Progenitor cell of endocrine pancreas (in vitro differentiated cells): ENCODE measurements around the gene UBL4A. TPM values are rescaled to one million over a fixed set of nuclear protein-coding genes. Genes with fewer than 3 reads are reported as not detected.
A peak's percentile ranks its signal among the peaks of the same experiment; 100 is the strongest.

Source experiments
- DNase-seq: peaks from one replicate; pipeline ENCODE4 v3.0.0; 2021; ENCODE audit warnings: low spot score; ENCODE audit not compliant: unreplicated experiment
- H3K27ac Mint-ChIP-seq: 2 replicates; pipeline ENCODE4 v1.8.0; 2021; ENCODE audit warnings: mild to moderate bottlenecking, moderate library complexity, mixed read lengths
- H3K27me3 Mint-ChIP-seq: 2 replicates; pipeline ENCODE4 v1.8.0; 2021; ENCODE audit warnings: mixed read lengths
- H3K36me3 Mint-ChIP-seq: 2 replicates; pipeline ENCODE4 v1.8.0; 2022; ENCODE audit warnings: mixed read lengths; ENCODE audit not compliant: insufficient read depth
- H3K4me1 Mint-ChIP-seq: 2 replicates; pipeline ENCODE4 v1.8.0; 2021; ENCODE audit warnings: low read depth, mixed read lengths
- H3K4me3 Mint-ChIP-seq: 2 replicates; pipeline ENCODE4 v1.8.0; 2021; ENCODE audit warnings: low read depth, mild to moderate bottlenecking, moderate library complexity, mixed read lengths
- H3K9me3 Mint-ChIP-seq: 2 replicates; pipeline ENCODE4 v1.8.0; 2021; ENCODE audit warnings: low read depth, mixed read lengths
- total RNA-seq: library from RNA; stranded (reverse); gene quantifications from 2 replicates; pipeline ENCODE4 v1.2.1, GENCODE V29; 2021
- TF ChIP-seq, protein P1 (sequence below): fragments of 200-600 bp; sonication (generic); IDR thresholded peaks from one replicate; pipeline ENCODE4 v1.5.0; 2021; ENCODE audit warnings: antibody characterized with exemption, mild to moderate bottlenecking; ENCODE audit not compliant: unreplicated experiment

UBL4A gene
- total RNA-seq, 1 donor from 2014 or later: 20.0 TPM

DNA sequence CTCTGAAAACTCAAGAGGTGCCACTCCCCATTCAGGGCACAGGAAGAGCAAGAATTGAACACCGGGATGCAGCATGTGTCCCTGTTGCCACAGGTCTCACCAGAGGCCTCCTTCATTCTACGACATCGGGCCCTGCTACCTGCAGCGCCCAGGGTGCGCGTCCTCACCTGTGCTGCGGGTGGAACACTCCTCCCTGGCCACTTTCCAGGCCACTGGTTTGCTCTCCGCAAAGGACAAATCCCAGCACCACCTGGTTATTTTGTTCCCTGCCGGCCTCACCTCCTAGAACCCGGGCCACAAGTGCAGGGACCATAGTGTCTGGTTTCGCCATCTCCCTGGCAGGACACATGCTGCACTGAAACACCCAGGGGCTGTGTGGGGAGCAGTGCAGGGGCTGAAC is 43.9 kb upstream of the UBL4A start:
- Mint-ChIP-seq H3K36me3 (peaks cover 3% of the 10 kb centered on the region), H3K27me3 (no peaks in the 10 kb centered on the region), H3K4me3 (no peak overlapping the region), H3K27ac (peak overlapping the region; percentile 37), H3K4me1 (peaks cover 6% of the 10 kb centered on the region), H3K9me3 (peaks cover 6% of the 10 kb centered on the region)
- TF ChIP-seq, protein P1, sequence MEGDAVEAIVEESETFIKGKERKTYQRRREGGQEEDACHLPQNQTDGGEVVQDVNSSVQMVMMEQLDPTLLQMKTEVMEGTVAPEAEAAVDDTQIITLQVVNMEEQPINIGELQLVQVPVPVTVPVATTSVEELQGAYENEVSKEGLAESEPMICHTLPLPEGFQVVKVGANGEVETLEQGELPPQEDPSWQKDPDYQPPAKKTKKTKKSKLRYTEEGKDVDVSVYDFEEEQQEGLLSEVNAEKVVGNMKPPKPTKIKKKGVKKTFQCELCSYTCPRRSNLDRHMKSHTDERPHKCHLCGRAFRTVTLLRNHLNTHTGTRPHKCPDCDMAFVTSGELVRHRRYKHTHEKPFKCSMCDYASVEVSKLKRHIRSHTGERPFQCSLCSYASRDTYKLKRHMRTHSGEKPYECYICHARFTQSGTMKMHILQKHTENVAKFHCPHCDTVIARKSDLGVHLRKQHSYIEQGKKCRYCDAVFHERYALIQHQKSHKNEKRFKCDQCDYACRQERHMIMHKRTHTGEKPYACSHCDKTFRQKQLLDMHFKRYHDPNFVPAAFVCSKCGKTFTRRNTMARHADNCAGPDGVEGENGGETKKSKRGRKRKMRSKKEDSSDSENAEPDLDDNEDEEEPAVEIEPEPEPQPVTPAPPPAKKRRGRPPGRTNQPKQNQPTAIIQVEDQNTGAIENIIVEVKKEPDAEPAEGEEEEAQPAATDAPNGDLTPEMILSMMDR: no peak
- no peak for DNase-seq

DNA sequence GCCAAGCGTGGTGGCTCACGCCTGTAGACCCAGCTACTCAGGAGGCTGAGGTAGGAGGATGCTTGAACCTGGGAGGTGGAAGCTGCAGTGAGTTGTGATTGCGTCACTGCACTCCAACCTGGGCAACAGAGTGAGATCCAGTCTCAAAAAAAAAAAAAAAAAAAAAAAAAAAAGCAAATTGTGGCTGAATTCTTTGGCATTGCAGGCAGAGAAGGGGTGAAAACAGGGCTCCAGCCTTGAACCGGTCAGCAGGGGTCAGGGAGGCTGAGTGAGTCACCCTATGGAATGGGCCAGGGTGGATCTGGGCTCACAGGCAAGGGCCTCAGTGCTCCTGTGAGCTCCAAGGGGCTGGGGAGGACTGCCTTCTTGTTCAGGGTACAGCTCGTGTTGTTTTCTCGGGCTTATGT is 42.8 kb upstream of the UBL4A start:
- Mint-ChIP-seq H3K4me3 (no peak overlapping the region), H3K36me3 (peaks cover 3% of the 10 kb centered on the region), H3K9me3 (peaks cover 6% of the 10 kb centered on the region), H3K27me3 (no peaks in the 10 kb centered on the region), H3K27ac (no peak overlapping the region), H3K4me1 (peaks cover 6% of the 10 kb centered on the region)
- TF ChIP-seq, protein P1: no peak
- no peak for DNase-seq

DNA sequence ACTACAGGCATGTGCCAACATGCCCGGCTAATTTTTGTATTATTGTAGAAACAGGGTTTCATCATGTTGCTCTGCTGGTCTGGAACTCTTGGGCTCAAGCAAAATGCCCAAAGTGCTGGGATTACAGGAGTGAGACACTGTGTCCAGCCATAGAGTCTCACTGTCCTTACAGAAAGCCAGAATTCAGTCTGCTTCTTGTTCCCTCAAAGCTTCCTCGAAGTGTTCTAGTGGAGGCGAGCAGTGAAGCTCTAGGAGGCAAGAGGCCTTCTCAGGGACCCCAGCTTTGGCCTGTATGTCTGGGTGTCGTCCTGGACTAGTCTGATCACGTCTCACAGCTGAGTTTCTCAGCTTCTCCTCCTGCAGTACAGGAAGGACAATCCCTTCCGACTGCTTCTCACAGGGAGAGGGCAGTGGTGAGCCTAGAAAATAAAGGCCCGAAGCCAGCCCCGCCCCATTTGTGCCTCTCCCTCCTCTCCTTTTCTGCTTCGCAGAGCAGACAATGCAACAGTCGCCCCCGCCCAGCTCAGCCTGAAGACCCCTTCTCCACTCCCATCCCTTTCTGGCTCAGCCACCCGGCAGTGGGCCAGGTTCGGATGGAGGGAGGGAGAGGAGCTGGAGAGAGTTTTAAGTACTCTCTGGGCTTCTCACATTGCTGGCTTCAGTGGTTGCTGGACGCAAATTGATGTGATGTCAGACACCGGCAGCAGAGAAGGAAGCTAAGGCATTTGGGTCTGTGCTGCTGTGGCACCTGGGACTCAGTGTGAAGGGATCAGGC is 40.7 kb upstream of the UBL4A start:
- Mint-ChIP-seq H3K9me3 (peaks cover 6% of the 10 kb centered on the region), H3K36me3 (no peaks in the 10 kb centered on the region), H3K27ac (peak overlapping the region; percentile 90), H3K4me1 (peaks cover 6% of the 10 kb centered on the region), H3K4me3 (peak overlapping the region; percentile 65), H3K27me3 (no peaks in the 10 kb centered on the region)
- TF ChIP-seq, protein P1: peak; percentile 54
- no peak for DNase-seq

DNA sequence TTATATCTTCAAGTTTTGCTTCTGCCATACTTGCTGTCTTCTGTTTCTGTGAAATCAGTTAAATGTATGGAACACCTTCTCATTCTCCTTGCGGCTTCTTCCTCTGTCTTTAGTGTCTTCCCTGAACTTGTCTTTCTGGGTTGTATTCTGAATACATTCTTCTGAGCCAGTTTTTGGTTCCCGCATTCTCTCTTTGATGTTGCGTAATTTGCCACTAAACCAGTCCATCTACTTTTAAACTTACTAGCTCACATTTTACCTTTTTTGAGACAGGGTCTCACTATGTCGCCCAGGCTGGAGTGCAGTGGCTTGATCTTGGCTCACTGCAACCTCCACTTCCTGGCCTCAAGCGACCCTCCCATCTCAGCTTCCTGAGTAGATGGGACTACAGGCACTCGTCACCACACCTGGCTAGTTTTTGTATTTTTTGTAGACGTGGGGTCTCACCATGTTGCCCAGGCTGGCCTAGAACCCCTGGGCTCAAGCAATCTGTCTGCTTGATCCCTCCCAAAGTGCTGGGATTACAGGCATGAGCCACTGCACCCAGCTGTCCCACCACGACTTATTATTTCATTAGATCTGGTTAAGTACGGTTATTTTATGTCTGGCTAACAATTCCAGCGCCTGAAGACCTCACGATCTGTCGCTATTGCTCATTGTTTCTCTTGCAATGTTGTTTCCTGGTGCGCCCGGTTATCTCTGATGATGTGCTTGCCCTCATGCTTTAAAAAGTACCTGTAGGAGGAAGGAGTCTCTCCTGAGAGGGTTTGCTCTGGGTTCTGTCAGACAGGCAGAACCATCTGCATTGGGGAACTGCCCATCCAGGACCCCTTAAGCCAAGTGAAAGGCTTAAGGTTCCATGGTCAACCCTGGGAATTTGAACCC is 39.4 kb upstream of the UBL4A start:
- no peak overlapping the region for H3K4me3 Mint-ChIP-seq
- peak overlapping the region; percentile 3 for H3K27ac Mint-ChIP-seq
- DNase-seq: no peak
- H3K9me3 Mint-ChIP-seq: peaks cover 6% of the 10 kb centered on the region
- H3K27me3 Mint-ChIP-seq: no peaks in the 10 kb centered on the region
- no peaks in the 10 kb centered on the region for H3K36me3 Mint-ChIP-seq
- H3K4me1 Mint-ChIP-seq: peaks cover 6% of the 10 kb centered on the region
- TF ChIP-seq, protein P1: no peak

DNA sequence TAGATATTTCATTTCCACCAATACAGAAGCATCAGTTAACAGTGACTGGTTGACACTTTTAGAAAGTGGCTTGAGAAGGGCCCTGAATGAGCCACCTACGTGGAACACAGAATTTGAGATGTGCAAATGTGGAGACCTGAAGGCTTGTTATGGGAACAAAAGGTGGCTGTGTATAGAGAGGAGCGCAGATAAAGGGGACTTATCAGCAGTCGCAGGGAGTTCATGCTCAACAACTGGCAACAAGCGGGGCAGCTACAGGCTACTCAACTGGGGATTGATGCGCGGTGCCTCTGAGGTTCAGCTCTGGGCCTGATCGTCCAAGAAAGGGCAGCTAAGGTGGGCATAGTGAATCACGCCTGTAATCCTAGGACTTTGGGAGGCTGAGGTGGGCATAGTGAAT is 33.0 kb upstream of the UBL4A start:
- DNase-seq: no peak
- Mint-ChIP-seq H3K4me1 (peaks cover 13% of the 10 kb centered on the region), H3K36me3 (no peaks in the 10 kb centered on the region), H3K4me3 (no peak overlapping the region), H3K27me3 (no peaks in the 10 kb centered on the region), H3K9me3 (peaks cover 5% of the 10 kb centered on the region), H3K27ac (no peak overlapping the region)
- TF ChIP-seq, protein P1: no peak
